SH-SY5Y (cell line): ENCODE results near the gene PRRT1.

ENCODE experiments used
- GATA2 ChIP-seq: IDR thresholded peaks from 2 replicates; pipeline ENCODE4 v1.6.1; 2011; ENCODE audit warnings: mild to moderate bottlenecking, low read depth, low read length
- GATA3 ChIP-seq: IDR thresholded peaks from 2 replicates; pipeline ENCODE4 v1.6.1; 2011; ENCODE audit warnings: low read depth, mild to moderate bottlenecking, low read length, moderate library complexity

DNA sequence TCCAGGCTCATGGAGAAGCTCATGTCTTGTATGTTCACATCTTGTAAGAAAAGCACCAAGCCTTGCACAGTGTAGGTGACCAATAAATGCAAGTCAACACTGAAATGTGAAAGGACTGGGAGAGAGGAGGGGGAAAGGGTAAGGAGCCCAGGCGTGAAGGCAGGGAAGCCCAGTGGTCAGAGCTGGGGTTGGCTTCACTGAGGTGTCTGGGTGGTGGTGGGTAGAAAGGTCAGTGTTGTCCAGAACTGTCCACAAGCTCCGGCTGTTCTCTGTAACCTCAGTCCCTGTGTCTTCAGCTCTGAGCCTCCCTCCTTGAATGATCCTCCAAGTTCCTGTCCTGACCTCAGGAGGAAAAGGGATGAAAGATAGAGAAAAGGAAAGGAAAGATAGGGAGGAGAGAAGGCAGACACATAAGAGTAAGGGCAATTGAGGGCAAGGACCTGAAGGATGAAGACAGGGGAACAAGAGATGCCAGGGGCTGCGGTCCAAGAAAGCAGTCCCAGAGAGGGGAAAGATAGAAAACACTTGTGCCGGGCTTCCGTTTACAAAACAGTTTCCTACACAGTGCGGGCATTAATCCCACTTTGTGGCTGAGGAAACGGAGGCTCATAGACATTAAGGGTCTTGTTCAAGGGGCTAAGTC is 40.2 kb downstream of the PRRT1 start:
- TF ChIP-seq GATA3 (no peak), GATA2 (no peak)
